GM18861 (cell line): ENCODE data around the gene COL13A1.

Source experiments
- ATAC-seq: cut with Tn5 transposase; IDR thresholded peaks from one replicate; pipeline ENCODE4 v1.9.1; 2021; ENCODE audit not compliant: unreplicated experiment

COL13A1 gene

GRCh38 chr10:69844698-69845097, 43.0 kb downstream of the COL13A1 start:
- no peak for ATAC-seq

DNA sequence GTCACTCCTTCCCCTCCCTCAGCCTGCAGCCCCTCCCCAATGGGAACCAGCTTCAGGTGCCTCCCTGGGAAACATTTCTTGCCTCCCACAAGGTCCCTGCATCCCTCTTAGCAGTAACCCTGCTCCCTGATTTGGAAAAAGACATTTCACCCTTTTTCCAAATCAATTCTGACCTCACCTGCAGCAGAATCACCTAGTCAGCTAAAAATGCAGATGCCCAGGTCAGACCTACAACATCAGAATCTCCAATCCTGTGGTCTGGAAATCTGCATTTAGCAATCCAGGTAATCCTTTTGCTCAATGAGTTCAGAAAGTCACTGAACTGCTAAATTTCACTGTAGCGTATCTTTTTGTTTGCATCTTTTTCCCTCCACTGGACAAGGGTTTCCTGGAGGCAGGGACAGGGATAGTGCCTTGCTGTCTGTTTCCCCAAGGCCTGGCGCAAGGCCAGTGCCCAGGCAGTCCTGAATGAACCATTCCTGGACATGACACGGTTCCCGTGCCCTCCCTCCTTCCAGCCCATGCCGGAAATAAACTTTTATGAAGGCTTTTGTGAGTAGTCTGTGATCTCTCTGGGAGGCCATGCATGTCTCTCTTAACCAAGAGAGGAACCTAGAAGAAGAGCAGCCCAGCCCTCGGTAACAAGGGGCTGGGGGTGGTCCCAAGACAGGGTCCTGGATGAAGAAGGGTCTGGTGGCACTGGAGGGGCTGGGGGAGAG, 44.0 kb downstream of the COL13A1 start:
- no peak for ATAC-seq

DNA sequence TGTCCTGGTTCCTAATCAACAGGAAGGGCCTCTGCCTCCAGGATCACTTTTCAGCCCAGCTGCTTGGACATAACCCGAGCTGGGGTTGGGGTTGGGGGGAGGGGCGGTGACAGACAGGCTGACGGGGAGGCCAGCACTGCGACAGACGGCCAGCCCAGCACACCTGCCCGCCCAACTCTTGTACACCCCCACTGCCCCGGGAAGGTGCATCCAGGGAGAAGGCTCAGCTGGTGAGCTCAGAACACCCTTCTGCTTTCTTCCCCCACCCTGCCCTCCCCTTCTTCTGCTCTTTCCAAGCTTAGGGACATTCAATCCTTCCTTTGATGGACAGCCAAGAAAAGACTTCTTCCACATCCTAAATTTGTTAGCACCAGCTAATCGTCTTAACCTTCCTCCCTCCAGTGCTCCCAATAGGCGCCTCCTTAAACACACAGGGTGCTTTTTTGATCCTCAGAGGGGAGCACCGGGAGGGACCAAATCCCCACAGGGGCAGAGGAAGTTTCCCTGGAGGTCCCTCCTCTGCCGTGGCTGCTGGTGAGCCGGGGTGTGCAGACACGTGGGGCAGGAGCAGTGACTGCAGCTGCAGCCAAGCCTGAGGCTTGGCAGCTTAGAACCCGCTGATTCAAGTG, 44.7 kb downstream of the COL13A1 start:
- ATAC-seq = no peak

- no peak for ATAC-seq
These were observed 45.8 kb downstream of the COL13A1 start for GRCh38 chr10:69847458-69847857.

DNA sequence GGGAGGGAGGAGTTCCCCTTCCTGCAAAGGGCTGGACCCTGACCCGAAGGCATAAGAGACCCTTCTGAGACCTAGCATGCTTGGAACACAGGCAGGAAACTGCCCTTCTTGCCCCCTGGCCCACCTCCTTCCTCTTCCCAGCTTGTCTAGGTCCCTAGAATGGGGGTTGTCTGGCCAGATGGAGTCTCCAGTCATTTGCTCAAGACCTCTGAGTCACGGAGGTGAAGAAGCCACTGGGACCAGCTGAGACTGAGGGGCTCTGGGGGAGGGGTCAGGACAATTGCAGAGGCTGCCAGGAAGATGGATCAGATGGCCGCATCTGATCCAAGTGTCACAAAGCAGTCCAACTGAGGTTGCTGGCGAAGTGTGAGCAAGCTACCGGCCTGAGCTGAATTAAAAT, 46.2 kb downstream of the COL13A1 start:
- ATAC-seq = no peak

GRCh38 chr10:69848454-69848853, 46.7 kb downstream of the COL13A1 start:
- ATAC-seq = no peak

DNA sequence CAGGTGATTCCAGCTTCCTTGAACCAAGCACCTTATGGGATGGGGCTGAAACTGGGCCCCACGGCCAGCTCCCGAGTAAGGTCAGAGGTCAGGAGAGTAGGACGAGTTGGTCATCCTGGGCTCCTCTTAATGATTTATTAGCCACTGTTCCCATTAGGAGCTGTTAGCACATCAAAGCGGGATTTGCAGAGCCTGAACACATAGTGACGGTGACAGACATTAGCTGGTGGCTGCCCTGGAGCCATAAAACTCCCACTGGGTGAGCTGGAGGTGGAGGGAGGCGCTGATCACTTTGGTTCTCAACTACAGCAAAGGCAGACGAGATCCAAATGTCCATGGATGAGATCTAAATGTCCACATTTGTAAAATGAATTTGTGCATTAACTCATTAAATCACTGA, 48.1 kb downstream of the COL13A1 start:
- no peak for ATAC-seq

- ATAC-seq = no peak
These were observed 48.7 kb downstream of the COL13A1 start for GRCh38 chr10:69850440-69850839.

DNA sequence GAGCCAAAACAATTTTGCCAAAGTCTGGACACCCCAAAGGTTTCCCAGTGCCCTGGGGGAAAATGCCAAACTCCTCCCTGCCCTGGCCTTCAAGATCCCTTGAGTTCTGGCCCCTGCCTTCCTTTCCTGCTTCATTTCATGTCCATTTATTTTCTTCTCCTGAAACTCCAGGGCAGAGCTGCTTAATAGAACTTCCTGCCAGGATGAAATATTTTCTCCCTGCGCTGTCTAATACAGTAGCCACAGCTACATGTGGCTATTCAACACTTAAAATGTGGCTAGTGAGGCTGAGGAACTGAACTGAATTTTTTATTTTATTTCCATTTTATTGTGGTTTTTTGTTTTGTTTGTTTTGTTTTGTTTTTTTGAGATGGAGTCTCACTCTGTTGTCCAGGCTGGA, 49.6 kb downstream of the COL13A1 start:
- no peak for ATAC-seq

DNA sequence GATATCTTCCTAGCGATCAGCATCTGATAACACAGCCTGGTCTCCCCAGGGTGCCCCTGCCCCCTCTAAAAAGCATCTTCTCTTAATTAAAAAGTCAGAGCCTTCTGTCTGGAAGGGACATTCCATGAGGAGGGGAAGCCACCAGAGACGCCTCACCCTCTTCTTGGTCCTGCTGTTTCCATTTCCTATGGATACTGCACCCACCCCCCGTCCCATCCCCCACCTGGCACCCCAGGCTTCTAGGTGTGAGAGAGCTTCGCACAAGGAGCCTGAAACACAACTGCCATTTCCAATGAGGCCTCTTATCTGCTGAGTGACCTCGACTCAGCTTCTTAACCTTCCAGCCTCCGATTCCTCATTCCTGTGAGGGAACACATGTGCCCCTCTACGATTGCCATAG, 51.4 kb downstream of the COL13A1 start:
- ATAC-seq = no peak

- ATAC-seq = no peak
These were observed 53.0 kb downstream of the COL13A1 start for GRCh38 chr10:69854511-69855345.

GRCh38 chr10:69855346-69856111, 53.8 kb downstream of the COL13A1 start:
- no peak for ATAC-seq

GRCh38 chr10:69856601-69857166, 55.0 kb downstream of the COL13A1 start:
- no peak for ATAC-seq

DNA sequence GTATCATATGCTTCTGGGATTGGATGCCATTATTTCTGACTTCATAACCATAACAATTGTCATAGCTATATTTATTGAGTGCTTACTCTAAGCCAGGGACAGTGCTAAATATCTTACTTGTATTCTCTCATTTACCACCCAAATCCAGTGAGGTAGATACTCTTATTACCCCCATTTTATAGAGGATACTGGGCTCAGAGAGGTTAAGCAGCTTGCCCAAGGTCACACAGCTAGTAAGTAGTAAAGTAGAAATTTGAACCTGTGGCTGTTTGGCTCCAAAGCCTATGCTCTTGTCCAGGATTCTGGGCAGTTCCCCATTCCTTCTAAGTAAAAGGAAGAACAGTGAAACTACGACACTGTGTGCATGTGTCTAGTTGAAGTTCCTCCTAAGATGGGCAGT, 56.5 kb downstream of the COL13A1 start:
- ATAC-seq = no peak

- no peak for ATAC-seq
These were observed 58.6 kb downstream of the COL13A1 start for GRCh38 chr10:69860271-69860670.

GRCh38 chr10:69861251-69862240, 59.8 kb downstream of the COL13A1 start:
- ATAC-seq = no peak

DNA sequence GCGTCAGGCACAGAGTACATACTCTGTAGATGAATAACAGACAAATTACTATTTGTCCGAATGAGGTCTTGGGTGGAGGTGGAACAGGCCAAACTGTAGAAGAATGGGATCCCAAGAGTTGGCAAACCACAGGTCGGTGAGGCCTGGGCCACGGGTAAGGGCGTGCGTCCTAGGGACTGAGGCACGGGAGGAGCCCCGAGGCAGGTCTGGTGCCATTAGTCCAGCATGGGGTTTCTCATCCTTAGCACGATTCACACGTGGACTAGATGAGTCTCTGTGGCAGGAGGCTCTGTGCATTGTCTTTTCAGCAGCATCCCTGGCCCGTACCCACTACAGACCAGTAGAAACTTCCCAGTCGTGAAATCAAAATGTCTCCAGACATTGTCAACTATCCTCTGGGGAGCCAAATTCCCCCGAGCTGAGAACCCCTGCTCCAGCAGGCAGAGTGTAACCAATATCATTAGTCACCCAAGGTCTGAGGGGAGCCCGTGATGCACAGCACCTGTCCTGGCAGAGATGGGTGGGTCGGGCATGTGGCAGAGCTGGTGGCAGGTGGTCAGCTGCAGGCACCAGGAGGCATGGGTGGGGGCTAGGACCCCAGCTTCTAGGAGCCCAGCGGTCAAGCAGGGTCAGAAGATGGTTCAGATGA, 61.3 kb downstream of the COL13A1 start:
- no peak for ATAC-seq

- no peak for ATAC-seq
These were observed 61.9 kb downstream of the COL13A1 start for GRCh38 chr10:69863580-69863979.

DNA sequence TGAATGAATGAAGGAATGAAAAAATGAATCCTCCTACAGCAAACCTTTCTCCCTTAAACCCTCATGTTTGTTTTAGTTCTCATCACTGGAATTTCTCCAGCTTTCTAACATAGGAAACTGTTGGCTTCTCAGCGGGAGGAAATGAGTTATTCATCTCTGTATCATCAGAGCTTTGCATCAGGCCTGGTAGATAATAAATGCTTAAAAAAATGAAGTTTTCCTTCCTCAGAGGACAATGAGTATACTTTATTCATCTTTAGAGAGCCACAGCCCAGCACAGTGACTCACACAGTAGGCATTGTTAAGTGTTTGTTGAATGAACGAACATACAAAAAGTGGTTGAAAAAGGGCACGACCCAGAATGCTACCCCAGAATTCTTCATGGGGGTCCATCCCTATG, 62.6 kb downstream of the COL13A1 start:
- ATAC-seq = no peak
